ENCODE measurements around the gene TNKS1BP1. TPM values are rescaled to one million over a fixed set of nuclear protein-coding genes. Genes with fewer than 3 reads are reported as not detected.

The TNKS1BP1 gene
- total and polyA plus RNA-seq, 2 of the 8 experiments (the other 6 are each of a cell fraction or from before 2014, with no cell fraction given), result 50.0 to 122 TPM

- H3K4ac ChIP-seq (replicated peaks; ENCODE audit: insufficient read length, low read depth, low read length), result no peak overlapping the region
- H2AFZ ChIP-seq (ENCODE audit: low read length), result no peak overlapping the region
- no peak overlapping the region for H2AK5ac ChIP-seq (ENCODE audit: low read depth, low read length)
- H4K8ac ChIP-seq (ENCODE audit: extremely low read depth, insufficient read depth, low read length), result 0 out of 2 replicates have a peak overlapping the region, but pooled peaks have one; percentile 1
- H2BK20ac ChIP-seq (ENCODE audit: low read length), result no peak overlapping the region
- H2BK12ac ChIP-seq (ENCODE audit: low read depth, low read length), result 0 out of 2 replicates have a peak overlapping the region, but pooled peaks have one; percentile 30
- no peaks in the 10 kb centered on the region for H3K27me3 ChIP-seq (replicated peaks in 1 of 4; ENCODE audit: control insufficient read depth in 3 of 4, extremely low read depth in 1 of 4, insufficient read depth in 3 of 4, low read length in 3 of 4)
- no peak overlapping the region for H4K91ac ChIP-seq (replicated peaks; ENCODE audit: insufficient read length, low read length)
- H4K5ac ChIP-seq (ENCODE audit: insufficient read length, low read depth, low read length), result no peak overlapping the region
- no peak overlapping the region; the same call in 1 of the 2 replicates for H3K27ac ChIP-seq (ENCODE audit: low read depth, low read length)
- H2BK120ac ChIP-seq (replicated peaks; ENCODE audit: low read depth, low read length), result no peak overlapping the region
- H3K4me2 ChIP-seq (ENCODE audit: insufficient read depth in 1 of 2, low read depth in 2 of 2, low read length in 2 of 2), result no peak overlapping the region
- no peak overlapping the region for H3K14ac ChIP-seq (ENCODE audit: insufficient read length)
- H2BK5ac ChIP-seq (ENCODE audit: low read depth, low read length), result 0 out of 2 replicates have a peak overlapping the region, but pooled peaks have one; percentile 24
- DNase-seq (ENCODE audit: low read depth in 1 of 2, low spot score in 2 of 2) (no peak), FAIRE-seq (no peak)
- no peaks in the 10 kb centered on the region for H3K23me2 ChIP-seq (ENCODE audit: low read depth, low read length)
- POLR2A ChIA-PET (ENCODE audit: partially characterized antibody), result interaction anchor here (1.0 to 45.7 kb wide), 5 partner anchors 4 to 77 kb away, joined by 3 to 1279 read pairs (median 5); partner anchors contain the start of genes P2RX3, PRG3, SSRP1 and TNKS1BP1
- peaks cover 5 to 6% of the 10 kb centered on the region in 2 experiments; a peak in 3 of 4 replicates for H3K9me3 ChIP-seq (ENCODE audit: insufficient read depth in 2 of 2, low read depth in 1 of 2, low read length in 1 of 2)
- no peak overlapping the region for H3K56ac ChIP-seq (replicated peaks; ENCODE audit: insufficient read length, low read depth, low read length)
- no peak overlapping the region for H2BK15ac ChIP-seq (ENCODE audit: low read length)
- no peak overlapping the region for H3K4me3 ChIP-seq (ENCODE audit: extremely low read depth in 1 of 4, insufficient read depth in 2 of 4, low read depth in 3 of 4, low read length in 4 of 4)
- H3K79me2 ChIP-seq (ENCODE audit: control insufficient read depth in 1 of 2, insufficient read depth in 2 of 2, low read length in 2 of 2), result peaks cover 0 to 34% of the 10 kb centered on the region in 2 experiments; a peak in 2 of 4 replicates
- H3K79me1 ChIP-seq (ENCODE audit: low read depth, low read length), result peaks cover 19% of the 10 kb centered on the region
- peaks cover 5 to 17% of the 10 kb centered on the region in 2 experiments for H4K20me1 ChIP-seq (replicated peaks in 1 of 2; ENCODE audit: control insufficient read depth in 1 of 2, insufficient read depth in 2 of 2, low read length in 2 of 2)
- H3K9ac ChIP-seq (replicated peaks in 1 of 4; ENCODE audit: extremely low read depth in 1 of 4, low read depth in 3 of 4, low read length in 3 of 4), result no peak overlapping the region
- 77% methylated on average over 17 of the region's 17 CpGs; no CpG with 5 or more reads in 1 of the 2 experiments for WGBS, 2 experiments (ENCODE audit: extremely low coverage in 1 of 2, insufficient coverage in 1 of 2, insufficient read length in 1 of 2, insufficient replicate concordance in 2 of 2, low coverage in 1 of 2, low lambda C conversion rate in 2 of 2, missing lambda C conversion rate in 1 of 2)
- peaks cover 26 to 56% (median 41%) of the 10 kb centered on the region in 4 experiments for H3K36me3 ChIP-seq (ENCODE audit: control insufficient read depth in 2 of 4, insufficient read depth in 4 of 4, low read length in 3 of 4)
- no peak overlapping the region for H3K18ac ChIP-seq (ENCODE audit: extremely low read depth, low read length)
- TF ChIP-seq ATF3 (IDR thresholded peaks at IDR 0.05; ENCODE audit: insufficient read depth, low read depth, low read length), result no peak
- TF ChIP-seq SRF (IDR thresholded peaks at IDR 0.05; ENCODE audit: low read depth, low read length), result no peak
- TF ChIP-seq BCL11A (IDR thresholded peaks at IDR 0.05; ENCODE audit: low read depth in 2 of 2, low read length in 2 of 2), result no peak
- TF ChIP-seq, protein P1, sequence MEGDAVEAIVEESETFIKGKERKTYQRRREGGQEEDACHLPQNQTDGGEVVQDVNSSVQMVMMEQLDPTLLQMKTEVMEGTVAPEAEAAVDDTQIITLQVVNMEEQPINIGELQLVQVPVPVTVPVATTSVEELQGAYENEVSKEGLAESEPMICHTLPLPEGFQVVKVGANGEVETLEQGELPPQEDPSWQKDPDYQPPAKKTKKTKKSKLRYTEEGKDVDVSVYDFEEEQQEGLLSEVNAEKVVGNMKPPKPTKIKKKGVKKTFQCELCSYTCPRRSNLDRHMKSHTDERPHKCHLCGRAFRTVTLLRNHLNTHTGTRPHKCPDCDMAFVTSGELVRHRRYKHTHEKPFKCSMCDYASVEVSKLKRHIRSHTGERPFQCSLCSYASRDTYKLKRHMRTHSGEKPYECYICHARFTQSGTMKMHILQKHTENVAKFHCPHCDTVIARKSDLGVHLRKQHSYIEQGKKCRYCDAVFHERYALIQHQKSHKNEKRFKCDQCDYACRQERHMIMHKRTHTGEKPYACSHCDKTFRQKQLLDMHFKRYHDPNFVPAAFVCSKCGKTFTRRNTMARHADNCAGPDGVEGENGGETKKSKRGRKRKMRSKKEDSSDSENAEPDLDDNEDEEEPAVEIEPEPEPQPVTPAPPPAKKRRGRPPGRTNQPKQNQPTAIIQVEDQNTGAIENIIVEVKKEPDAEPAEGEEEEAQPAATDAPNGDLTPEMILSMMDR (IDR thresholded peaks at IDR 0.05; ENCODE audit: control extremely low read depth in 1 of 3, insufficient read depth in 1 of 3, low read depth in 1 of 3, low read length in 3 of 3), result peak; percentile 12 to 41 (median 27); a peak in 3 of 4 replicates
- CTCF ChIA-PET (ENCODE audit: partially characterized antibody), result interaction anchor here (0.6 to 2.5 kb wide), 11 partner anchors 8 to 180 kb away, joined by 3 to 13 read pairs (median 4); no protein-coding TSS in a partner anchor
- H3K4me1 ChIP-seq (replicated peaks in 1 of 4; ENCODE audit: control insufficient read depth in 3 of 4, insufficient read depth in 4 of 4, low read length in 3 of 4), result peaks cover 0 to 5% (median under 1%) of the 10 kb centered on the region in 4 experiments; a peak in 5 of 7 replicates
- H3K23ac ChIP-seq (ENCODE audit: insufficient read length), result no peak overlapping the region
Observed at GRCh38 chr11:57303280-57303989, 21.3 kb downstream of the TNKS1BP1 start.
